ENCODE measurements around the gene ANO1. TPM values are rescaled to one million over a fixed set of nuclear protein-coding genes. Genes with fewer than 3 reads are reported as not detected.

The ANO1 gene
- total RNA-seq, 1 donor from 2014 or later = not detected

DNA sequence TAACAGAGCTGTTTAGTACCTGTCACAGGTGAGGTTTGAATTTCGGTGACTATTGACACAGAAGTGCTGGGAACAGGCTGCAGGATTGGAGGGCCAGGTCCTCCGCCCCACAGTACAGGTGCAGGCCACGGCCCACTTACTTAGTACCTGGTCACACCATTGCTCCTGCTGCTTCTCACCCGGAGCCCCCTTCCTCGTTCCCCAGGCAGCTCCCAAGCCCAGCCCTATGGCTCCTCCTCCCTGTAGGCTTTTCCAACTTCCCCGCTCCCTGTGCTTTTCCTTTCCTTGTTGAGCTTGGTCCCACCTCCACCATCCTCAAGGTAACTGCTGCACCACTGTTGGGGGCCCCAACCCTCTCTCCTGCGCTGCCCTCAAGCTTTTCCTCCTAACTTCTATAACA, 27.9 kb upstream of the ANO1 start:
- DNase-seq (ENCODE audit: low read depth in 2 of 2) = no peak

DNA sequence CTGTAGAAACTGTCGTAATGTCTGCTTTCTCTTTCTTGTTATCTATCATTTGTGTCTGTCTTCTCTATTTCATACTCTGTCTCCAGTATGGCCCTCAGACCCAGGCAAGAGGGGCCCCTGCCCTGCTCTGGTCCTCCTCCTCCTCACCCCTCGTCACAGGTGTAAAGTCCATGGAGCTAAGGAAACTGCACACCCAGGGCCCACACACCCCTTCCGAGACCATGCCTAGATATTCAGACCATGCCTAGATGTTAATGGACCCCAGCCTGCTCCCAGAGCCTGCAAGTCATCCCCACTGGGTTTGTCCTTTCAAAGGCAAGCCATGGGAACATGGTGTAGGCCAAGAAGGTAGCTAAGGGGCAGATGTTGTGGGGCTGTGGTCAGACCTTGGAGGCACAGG, 24.1 kb upstream of the ANO1 start:
- DNase-seq (ENCODE audit: low read depth in 2 of 2) = no peak

DNA sequence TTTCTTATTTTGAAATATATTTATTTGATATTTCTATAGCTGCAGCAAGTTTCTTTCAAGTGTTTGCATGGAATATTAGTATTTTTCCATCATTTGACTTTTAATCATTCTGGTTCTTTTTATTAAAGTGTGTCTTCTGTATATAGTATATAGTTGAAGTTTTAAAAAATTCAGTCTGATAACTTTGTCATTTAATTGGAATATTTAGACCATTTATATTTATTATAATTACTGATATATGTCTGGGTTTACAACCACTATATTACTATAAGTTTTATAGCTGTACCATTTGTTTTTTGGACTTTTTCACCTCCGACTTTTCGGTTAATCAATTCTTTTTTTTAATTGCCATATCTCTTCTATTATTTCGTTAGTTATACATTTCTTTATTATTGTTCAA, 22.7 kb upstream of the ANO1 start:
- no peak for DNase-seq (ENCODE audit: low read depth in 2 of 2)

DNA sequence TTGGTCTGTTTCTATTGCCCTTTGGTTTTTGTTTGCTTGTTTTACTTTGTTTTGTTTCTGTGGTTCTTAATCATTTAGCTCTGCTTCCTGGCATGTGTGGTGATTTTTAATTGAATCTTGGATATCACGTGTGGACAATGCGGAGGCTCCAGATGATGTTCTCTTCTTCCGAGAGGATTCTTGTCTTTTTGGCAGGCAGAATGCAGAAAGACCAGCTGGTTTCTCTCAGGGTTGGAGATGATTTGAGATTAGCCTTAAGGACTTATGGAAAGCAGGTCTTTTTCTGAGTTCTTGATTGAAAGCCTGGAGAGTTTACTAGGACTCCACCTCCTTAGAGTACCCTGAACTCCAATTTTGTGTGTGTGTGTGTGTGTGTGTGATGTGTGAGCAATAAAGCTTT, 21.0 kb upstream of the ANO1 start:
- DNase-seq (ENCODE audit: low read depth in 2 of 2) = no peak

DNA sequence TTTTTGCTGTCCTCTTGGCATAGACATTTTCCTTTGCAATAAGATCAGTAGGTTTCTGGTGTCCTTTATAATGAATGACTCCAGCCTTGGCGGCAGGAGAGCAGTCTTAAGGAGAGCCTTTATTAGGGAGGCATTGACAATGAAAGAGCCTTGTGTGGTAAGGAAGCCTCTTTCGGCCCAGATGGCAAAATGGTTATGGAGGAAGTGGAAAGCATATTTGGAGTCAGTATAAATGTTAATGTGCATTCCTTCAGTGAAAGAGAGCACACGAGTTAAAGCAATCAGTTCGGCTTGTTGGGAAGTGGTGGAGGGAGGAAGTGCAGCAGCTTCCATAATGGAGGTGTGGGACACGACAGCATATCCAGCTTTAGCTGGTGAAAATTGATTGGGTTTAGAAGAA, 18.1 kb upstream of the ANO1 start:
- no peak for DNase-seq (ENCODE audit: low read depth in 2 of 2)

DNA sequence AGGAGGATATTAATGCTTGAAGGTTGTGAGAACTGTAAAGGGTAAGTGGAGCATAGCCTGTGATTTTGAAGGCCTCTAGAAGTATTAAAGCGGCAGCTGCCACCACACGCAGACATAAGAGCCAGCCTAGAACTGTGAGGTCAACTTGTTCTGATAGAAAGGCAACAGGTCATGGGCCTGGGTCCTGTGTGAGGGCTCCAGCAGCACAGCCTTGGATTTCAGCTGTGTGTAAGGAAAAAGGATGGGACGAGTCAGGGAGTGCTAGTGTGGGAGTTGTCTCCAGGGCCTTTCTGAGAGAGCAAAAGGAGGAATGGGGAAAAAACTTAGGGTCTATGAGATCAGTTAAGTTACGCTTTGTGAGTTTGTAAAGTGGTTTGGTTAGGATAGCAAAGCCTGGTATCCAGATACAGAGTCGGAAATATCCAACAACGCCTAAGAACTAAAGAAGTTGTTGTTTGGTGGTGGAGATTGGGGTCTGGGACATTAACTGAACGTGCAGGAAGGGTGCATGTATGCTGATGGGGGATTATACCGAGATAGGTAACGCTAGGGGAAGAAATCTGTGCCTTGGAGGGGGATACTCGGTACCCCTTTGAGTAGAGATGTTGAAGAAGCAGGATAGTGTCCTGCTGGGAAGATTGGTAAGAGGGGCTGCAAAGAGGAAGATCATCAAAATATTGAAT, 17.4 kb upstream of the ANO1 start:
- DNase-seq (ENCODE audit: low read depth in 2 of 2) = no peak

DNA sequence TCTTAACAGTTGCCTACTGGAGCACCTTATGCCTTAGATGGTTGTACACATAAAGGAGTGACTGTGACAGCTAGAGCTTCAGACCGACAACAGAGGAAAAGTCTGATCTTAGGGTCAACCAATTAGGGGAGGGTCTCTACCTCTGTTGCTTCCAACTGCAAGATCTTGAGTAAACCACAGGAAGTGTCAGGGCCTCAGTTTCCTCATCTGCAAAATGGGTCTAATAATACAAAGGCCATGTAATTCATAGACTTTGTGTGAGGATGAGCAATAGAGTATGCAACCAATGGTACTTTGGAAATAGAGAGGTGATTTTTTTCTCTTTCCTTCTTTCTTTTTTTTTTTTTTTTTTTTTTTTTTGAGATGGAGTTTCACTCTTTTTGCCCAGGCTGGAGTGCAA, 16.4 kb upstream of the ANO1 start:
- DNase-seq (ENCODE audit: low read depth in 2 of 2) = no peak

DNA sequence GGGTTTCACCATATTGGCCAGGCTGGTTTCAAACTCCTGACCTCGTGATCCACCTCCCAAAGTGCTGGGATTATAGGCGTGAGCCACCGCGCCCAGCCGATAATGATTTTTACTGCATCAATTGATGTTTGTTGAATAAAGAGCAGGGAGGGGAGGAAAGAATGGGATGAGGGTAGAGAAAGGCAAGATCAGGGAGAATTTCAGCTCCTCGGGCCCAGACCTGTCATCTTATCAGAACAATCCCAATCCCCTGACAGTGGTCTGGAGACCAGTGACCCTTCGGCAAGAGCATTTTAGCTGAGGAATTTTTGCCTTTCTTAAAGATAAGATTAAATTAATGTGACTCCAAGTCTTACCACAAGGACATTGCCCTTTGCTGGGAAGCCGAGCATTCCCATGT, 15.0 kb upstream of the ANO1 start:
- no peak for DNase-seq (ENCODE audit: low read depth in 2 of 2)

DNA sequence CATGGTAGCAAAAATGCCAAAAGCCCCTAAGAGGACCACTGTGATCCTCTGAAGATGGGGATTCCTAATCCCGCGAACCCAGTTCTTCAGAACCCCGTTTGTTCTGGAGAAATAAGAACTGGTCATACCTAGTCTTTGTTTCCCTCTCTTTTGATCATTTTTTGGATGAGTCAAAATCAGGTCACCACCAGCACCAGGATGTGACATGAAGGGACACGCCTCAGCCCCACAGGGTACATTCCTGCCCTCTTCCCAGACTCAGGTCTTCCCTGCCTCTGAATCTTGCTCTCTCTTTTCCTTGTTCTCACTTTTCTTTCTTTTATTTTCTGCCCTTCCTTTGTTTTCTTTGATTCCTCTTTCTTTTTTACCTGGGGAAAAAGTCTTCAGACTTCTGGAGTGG, 14.6 kb upstream of the ANO1 start:
- no peak for DNase-seq (ENCODE audit: low read depth in 2 of 2)

DNA sequence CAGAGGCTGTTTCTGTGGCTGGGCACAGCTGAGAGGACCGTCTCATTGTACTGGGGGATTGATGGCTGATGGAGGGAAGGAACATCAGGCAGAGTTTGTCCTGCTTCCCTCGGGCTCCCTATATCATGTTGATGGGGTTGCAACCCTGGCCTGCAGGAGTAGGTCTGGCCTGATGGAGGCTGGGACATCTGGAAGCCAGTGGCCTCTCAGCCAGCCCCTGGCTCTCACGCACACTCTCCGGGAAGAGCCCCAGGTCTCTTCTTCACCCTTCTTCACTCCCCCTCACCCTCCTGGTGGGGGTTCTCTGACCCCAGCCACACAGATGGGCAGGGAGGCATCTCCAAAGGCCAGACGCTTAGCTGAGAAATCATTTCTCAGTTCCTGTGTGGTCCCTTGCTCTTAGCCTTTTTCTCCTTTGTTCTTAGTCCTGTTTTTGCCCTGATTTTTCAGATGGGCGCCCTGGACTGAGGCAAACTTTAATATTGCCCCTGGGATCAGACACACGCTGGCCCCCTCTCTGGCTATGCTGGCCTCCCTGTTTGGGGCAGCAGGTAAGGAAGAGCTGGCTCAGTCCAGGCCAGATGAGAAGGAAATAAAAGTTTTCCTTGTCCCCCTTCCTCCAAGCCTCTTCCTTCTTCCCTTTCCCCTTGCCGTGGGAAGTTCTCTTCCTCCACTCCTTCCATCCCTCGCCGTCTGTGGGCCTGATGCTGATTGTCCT, 13.9 kb upstream of the ANO1 start:
- no peak for DNase-seq (ENCODE audit: low read depth in 2 of 2)

DNA sequence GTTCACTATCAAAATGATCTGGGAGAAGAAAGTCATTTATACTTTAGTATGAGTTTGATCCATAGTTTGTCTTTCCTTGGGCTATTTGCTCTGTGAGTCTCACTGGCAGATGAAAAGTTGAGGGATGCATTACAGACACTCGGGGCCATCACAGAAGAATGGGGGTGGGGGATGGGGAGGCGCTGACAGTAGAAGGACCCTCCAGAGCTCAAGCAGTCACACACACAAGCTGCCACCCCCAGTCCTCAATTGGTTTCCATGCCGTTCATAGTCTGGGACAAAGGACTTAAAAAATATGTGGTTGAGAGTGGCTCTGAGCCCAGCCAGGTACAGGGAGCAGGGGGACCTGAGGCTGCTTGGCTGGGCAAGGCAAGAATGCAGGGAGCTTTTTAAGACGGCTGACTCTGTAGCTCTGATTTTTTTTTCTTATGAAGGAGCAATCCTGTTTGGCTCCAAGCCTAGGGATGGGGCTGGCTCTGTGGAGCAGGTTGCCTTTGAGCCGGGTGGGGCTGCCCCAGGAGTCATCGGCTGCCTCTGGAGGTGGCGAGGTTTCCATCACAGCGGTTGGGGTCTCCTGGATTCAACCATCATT, 13.3 kb upstream of the ANO1 start:
- no peak for DNase-seq (ENCODE audit: low read depth in 2 of 2)

DNA sequence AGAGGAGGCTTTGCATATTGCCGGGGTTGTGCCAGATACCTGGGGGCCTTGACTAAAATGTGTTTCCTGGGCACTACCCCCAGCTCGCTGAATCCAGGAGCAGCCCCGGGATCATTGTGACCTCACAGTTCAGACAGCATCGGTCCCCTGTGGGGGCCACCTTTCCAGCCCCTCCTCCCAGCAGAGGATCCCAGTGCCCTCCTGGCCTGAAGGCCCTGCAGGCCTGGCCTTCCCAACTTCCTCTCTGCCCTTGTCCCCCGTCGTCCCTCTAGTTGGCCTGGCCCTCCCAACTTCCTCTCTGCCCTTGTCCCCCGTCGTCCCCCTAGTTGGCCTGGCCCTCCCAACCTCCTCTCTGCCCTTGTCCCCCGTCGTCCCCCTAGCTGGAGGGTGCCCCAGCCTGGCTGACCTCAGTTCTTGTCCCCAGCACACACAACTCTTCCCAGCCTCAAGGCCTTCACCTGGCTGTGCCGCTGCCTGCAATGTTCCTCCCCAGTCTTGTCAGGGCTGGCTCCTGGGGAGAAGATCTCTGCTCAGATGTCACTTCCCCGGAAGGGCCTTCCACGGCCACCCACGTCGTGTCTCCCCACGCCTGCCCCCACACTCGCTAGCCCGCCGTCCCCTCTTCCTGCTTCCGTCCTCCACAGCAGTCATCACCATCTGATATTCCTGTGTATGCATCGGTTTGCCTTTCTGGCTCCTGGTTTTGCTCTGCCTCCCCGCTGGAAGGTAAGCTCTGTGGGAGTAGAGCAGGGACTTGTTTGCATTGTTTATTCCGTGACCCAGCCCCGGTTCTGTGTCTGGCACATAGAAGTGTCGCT, 12.6 kb upstream of the ANO1 start:
- no peak for DNase-seq (ENCODE audit: low read depth in 2 of 2)

DNA sequence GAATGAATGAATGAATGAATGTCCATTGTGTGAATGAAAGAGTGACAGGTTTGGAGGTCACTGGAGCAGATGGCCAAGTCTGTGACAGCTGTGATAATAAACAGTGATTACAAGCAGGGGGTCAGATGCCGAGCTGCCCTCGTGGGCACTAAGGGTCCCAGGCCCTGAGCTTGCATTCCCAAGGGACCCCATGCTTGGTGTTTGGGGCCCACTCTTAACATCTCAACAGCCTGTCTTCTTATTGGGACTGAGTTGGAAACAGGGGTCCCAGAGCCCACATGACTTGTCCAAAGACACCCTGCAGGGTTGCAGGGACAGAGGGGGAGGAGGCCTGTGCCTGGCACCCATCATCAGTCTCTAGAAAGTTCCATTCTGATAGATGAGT, 12.0 kb upstream of the ANO1 start:
- DNase-seq (ENCODE audit: low read depth in 2 of 2) = no peak

DNA sequence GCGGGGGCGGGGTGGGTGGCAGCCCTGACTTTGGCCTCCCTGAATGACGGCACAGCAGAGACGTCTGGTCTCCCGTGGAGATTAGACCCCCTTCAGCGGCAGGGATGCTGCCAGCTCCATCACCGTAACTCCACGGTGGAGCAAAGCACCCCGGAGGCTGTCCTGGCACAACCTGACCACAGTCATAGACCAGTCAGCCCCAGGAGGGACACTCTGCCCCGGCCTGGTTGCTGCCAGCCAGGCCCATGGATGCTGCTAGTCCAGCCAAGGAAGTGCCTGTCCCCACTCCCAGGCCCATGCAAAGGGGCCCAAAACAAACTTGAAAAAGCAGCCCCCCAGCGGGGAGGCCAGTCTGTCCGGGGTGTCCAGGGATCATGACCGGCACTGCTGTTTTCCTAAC, 11.5 kb upstream of the ANO1 start:
- no peak for DNase-seq (ENCODE audit: low read depth in 2 of 2)

DNA sequence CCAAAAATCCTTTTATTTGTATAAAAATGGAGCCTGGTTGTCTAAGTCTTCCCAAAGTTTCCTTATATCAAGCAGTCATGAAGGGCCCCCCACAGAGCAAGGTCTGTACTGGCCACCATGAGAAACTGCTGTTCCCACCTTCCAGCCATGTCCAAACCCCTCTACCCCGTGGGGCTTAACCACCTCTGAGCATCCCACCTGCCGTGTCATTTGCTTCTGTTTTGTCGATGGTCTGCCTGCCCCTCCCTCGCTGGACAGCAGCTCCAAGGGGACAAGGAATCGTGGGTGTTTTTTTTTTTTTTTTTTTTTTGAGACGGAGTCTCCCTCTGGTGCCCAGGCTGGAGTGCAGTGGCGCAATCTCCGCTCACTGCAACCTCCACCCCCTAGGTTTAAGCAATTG, 11.1 kb upstream of the ANO1 start:
- no peak for DNase-seq (ENCODE audit: low read depth in 2 of 2)

DNA sequence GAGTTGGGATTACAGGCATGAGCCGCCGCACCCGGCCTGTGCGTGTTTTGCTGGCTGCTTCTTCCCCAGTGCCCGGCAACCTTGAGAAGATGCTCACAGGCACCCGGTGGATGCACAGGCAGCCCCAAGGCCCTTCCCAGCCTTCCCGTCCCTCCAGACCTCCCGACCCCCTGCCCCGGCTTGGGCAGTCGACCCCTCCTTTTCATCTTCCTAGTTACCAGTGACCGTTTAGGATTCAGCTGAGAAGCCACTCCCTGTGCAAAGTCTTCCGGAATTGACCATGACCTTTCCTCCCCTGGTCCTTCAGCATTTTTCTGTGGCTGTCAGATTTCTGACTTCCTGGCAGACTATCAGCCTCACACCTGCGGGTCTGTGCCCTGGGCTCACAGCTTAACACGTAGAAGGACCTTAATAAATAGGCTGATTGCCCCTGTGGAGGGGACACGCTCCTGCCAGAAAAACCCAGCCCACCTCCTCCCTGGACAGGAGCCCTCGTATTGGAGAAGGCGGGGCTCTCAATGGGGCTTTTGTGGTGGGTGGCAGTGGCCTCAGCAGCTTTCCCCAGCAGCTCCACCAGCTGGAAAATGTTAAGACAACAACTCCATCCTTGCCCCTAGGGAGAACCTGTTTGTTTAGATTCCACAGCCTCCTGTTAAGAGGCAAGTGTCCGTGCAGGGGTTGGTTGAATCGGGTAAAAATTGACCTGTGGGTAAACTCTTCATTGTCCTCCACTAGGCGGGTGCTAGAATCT, 10.4 kb upstream of the ANO1 start:
- DNase-seq (ENCODE audit: low read depth in 2 of 2) = no peak

DNA sequence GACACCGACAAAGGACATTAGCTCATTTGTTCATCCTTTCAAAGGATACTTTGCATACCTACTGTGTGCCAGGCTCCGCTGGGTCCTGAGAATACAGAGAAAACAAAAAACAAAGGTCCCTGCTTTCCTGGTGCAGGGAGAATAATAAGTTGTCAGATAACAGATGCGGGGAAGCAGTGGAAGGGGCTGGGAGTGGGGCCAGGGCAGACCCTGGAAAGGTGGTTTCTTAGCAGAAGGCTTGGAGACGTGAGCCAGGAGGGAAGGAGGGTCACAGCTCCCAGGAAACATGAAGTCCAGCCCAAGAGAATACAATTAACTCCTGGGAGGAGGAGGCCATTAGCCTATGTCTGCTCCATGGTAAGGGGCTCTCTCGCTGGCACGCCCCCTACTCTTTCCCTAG, 9.8 kb upstream of the ANO1 start:
- no peak for DNase-seq (ENCODE audit: low read depth in 2 of 2)

DNA sequence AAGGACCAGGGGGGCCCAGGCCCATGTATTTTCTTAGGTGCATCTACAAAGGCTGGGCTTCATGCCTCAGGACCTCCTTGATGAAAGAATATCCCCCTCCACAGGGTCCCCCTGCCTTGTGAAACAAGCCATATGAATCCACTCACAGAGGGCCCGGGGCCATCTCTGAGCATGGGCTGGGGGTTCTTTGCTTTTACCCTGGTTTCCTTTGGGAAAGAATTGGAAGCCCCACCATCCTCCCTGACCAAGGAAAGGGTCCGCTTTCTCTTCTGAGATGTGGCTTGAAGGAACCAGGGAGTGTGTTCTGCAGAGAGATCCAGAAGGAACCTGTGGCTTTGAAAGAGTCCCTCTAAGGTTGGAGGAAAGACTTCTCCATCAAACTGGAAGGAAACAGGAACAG, 9.2 kb upstream of the ANO1 start:
- DNase-seq (ENCODE audit: low read depth in 2 of 2) = no peak

DNA sequence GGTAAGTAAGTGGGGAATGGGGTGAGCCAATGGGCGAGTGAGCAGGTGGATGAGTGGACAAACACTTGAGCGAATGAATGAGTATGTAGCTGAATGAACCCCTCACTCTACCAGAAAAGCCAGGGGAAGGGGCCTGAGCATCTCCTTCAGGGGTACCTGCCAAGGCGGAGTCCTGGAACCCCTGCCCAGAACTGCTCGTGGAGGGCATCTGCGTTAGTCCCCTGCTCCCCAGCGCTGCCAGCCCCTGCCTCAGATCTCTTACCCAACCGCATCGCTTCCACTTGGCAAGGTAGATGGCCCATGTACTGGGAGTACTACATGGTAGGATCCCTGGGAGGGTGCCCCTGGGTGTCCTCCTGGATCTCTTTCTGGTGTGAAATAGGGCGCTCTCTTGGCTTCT, 7.4 kb upstream of the ANO1 start:
- no peak for DNase-seq (ENCODE audit: low read depth in 2 of 2)

DNA sequence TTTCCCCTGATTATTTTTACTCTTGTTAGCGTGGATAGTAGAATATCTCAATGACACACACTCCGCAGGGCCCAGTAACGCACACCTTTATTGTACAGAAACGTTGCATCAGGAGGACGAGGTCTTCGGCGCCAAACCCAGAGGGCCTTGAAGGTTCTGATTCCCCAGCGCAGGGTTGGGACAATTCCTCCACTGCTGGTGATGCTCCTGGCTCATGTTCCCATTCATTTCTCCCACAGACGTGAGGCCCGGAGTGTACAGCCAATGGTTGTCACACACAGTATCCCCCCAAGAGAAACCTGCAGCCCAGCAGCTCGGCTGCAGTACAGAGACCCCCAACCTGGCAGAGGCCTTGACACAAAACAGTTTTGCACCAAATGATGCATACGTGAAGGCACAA, 6.1 kb upstream of the ANO1 start:
- DNase-seq (ENCODE audit: low read depth in 2 of 2) = no peak

DNA sequence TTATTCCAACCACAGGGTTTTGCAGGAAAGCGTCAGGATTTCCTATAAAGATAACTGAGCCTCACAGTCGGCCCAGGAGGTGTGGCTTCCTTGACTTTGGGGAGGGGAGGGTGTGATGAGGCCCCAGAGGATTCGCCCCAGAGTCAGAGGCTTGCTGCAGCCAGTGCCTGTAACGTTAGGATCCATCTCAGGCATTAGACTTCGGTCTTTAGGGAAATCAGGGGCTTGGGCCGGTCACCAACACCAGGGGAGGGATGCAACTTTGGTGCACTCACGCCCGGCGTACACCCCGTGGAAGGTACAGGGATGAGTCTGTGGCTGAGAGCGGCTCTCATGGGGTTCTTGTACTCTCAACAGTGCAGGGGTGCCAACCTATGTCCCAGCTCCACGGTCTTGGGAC, 5.7 kb upstream of the ANO1 start:
- no peak for DNase-seq (ENCODE audit: low read depth in 2 of 2)
